T-helper 22 cell (primary cell): ENCODE results near the gene ATP8A2.
"Not testable (repeated sequence)": the region's sequence is repeated elsewhere in the genome, so short reads cannot be mapped to it uniquely, and the experiment has no call there.

Experiments used
- DNase-seq: peaks from one replicate; pipeline ENCODE4 v3.0.0-alpha.2; 2020; ENCODE audit warnings: low read depth

Gene ATP8A2

DNA sequence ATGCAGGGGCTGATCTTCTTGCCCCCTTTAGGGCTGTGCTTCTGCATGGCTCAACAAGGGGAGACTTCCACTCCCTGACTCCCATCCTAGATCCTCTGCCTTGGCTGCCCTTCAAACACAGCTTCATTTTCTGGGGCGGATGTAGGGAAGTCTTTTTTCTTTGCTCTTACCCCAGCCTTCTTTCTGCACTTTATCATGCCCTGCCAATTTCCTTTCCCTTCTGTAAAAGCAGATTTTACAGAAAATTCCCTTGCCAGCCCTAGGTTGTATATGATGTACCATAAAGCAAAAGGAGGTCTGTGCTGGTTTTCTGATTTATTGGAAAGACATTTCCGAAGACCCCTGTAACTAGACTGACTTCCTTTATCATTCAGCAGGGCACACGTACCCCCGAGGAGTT, 396.6 kb downstream of the ATP8A2 start:
- DNase-seq = no peak

DNA sequence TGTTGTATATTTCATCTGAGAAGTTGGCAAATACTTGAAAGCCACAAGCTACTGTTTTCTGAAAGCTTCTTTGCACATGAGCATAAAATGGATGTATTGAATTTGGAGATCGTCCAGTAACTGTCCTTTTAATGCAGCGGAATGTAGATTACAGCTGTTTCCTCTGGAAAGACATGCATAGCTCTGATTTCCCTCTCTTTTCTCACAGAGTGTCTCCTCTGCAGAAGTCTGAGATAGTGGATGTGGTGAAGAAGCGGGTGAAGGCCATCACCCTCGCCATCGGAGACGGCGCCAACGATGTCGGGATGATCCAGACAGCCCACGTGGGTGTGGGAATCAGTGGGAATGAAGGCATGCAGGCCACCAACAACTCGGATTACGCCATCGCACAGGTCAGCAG, 397.1 kb downstream of the ATP8A2 start:
- no peak for DNase-seq

DNA sequence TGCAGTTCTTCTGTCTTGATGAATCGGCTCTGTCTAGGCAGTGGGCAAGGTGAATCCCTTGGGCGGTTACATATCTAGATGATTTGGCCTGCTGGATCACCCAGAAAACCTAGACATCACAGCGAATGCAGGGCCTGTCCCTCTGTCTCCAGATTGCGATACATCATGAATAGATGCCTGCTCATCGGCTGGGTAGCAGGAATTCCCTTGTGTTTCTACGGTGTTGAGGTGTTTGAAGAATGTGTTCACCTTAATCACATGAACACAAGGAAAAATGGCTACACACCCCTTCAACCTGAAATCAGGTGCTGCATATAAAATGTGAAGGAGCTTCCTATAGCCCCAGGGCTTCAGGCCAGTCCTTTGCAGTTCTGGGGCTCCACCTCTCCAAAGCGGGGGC, 398.8 kb downstream of the ATP8A2 start:
- no peak for DNase-seq

DNA sequence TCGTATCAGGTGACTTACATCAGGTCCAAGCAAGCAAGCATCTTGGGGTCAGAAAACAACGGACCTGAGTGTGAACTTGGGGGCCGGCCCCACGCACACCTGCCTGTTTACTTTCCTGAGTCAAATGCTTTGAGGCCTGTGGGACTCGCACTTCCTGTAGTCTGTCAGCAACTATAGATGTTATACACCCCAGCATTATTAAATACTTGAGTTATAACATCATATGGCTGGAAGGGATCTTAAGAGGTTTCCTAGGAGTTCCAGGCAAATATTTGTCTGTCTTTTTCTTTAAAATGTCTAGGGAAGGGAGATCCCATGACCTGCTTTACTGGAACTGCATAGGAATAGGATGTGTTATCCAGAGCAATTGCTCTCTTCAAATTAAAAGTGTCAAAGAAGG, 399.4 kb downstream of the ATP8A2 start:
- DNase-seq = no peak

DNA sequence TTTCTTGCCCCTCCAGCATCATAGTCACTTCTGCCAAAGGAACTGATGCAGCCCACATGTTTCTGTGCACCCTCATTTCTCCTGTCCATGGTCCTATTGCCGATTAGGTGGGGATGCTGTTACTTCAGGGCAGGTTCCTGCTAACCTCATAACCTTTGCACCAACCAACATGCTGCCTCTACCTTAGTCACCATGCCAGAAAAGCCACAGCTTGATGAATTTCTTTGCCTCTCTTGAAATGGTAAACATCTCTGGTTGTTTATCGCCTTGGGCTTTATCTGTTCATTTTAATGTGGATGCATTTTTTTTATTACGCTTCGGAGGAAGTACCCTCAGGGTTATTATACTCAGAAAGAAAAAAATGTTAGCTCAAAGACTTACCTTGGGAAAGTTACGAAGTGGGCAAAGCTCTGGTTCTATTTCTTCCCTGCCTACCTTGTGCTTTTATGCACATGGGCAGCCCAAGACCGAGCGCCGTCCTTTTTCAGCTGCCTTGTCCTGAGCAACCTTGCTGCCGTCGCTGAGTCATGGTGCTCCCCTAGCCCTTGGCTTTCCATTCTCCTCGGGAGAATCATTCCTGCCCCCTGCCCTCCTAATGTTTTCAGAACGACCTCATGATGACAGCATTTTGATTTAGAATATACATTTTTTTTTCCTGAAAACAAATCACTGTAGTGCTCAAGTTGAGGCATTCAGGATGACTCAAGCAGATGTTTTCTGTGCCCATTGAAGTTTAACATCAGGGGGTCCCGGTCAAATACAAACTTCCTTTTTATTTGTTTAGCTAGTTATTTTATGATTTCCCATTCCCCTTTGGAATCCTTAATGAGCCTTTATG, 400.1 kb downstream of the ATP8A2 start:
- no peak for DNase-seq

DNA sequence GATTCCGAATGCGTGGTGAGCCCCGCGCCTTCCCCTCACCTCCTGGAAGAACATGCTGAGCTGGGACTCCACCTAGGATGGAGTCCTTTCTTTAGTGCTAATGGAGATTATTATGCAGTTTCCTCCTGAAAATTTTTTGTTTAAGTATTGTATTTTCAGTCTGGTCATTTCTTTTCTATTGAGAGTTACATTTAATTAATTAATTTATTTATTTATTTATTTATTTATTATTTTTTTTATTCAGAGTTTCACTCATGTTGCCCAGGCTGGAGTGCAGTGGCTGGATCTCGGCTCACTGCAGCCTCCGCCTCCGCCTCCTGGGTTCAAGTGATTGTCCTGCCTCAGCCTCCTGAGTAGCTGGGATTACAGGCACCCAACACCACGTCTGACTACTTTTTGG, 400.8 kb downstream of the ATP8A2 start:
- DNase-seq = not testable (repeated sequence)

DNA sequence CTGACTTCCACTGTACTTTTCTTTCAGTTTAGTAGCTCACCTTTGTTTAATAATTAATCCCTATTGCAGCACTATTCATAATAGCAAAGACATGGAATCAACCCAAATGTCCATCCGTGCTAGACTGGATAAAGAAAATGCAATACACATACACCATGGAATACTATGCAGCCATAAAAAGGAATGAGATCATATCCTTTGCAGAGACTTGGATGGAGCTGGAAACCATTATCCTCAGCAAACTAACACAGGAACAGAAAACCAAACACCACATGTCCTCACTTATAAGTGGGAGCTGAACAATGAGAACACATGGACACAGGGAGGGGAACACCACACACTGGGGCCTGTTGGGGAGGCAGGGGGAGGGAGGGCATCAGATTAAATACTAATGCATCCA, 402.3 kb downstream of the ATP8A2 start:
- not testable (repeated sequence) for DNase-seq

DNA sequence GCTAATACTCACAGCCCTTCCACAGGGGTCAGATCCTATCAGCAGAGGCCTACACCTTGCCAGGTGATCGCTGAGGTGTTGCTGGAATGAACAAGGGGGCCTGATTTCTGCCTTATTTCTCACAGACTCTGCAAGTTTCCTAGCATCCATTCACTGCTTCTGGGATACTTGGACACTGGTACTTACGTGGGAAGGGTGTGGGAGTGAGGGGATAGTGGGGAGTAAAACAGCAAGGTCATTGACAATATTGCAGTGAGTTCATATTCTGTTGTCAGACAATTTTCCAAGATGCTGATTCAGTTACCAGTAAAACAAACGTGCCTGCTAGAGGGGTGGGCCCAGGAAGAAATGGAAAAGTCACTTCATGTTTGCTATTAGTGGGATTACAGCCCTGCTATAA, 403.5 kb downstream of the ATP8A2 start:
- DNase-seq = no peak

DNA sequence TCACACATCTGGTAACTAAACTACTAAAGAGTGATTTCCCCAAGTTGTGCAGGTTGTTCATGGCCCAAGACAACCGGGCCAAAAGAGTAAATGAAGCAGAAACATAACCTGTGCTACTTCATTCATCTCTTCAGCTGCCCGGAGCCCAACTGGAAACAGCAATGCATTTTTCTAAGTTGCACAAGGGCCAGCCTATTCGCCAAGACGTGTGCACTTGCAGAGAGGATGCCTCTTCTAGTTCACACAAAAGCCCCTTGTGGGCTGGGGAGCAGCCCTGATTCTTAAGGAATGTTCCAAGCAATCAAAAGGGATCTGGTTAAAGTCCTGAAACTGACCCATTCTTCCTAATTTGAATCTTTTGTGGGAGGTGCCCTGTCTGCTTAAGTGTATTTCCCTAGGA, 404.2 kb downstream of the ATP8A2 start:
- no peak for DNase-seq

DNA sequence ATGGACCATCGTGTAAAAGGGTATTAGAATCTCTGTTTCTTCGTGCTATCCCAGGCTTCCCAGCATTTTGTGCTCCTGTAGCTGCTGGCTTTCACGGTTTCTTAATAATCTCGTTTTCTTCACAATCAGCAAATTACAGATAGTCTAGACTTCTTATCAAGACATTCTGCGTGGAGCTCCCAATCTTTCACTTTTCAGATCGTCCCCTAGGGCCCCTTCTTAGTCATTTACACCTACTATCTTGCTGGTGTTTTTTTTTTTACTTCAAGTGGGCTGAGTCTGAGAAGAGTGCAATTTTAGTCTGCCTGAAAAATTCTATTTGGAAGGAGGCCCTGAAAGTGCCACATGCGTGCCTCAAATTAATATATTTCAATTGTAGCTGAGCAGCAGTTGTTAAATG, 404.9 kb downstream of the ATP8A2 start:
- DNase-seq = no peak

- DNase-seq = no peak
These were observed 405.7 kb downstream of the ATP8A2 start for GRCh38 chr13:25777509-25777908.

DNA sequence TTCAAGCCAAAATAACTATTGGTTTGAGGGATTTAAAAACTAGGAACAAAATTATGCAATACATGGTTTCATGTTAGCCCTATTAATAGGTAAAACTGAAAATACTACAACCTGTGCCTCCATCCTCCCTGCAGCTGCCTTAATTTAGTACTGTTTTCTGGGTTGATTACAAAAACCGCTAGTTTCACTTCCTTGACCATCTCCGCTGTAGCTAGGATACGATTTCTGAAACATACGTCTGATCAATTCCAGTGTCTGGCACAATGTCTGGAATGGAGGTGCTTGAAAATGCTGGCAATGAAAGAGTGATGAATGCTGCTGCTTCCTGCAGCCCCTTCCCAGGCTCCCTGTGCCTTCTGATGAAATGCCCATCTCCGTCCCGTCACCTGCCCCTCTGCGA, 406.6 kb downstream of the ATP8A2 start:
- DNase-seq = no peak

DNA sequence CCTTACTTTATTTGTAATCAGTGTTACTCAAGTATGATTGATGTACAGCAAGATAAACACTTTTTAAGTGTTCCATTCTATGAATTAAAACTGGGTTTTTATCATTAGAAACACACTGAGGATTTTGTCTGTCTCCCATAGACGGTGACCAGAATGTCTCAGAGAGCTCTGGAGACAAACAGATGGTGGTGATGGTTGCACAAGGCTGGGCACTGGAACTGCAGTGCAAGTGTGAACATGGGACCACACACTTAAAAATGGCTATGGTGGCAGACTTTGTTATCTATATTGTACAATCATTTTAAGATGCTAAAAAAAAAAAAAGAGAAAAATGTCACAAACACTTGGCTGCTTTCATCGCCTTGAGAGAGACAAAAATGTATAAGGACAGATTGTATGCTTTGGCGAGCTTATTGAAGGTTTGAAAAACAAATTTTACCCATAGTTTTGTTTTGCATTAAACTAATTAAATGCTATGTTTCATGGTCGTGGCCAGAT, 407.1 kb downstream of the ATP8A2 start:
- DNase-seq = no peak

GRCh38 chr13:25783076-25783475, 411.3 kb downstream of the ATP8A2 start:
- DNase-seq = no peak

DNA sequence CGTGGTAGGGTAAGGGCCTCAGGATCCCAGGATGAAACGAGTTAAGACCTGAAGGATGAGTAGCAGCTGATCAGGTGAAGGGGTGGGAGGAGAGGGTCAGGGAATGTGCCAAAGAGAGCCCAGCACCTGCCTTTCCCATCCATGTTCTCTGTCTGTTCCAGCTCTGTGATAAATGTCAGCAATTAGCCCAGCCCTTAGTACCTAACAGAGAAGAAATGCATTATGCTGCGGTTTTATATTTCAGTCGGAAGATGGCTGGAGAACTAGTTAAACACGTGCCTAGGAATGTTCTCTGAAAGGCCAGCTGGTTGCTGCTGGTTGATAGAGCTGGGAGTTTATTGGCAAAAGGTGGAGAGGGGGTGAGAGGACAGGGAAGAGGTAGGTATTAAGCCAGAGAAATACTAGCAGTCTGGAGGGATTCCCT, 411.8 kb downstream of the ATP8A2 start:
- no peak for DNase-seq

- DNase-seq = no peak
These were observed 412.3 kb downstream of the ATP8A2 start for GRCh38 chr13:25784119-25784518.

GRCh38 chr13:25790137-25790536, 418.4 kb downstream of the ATP8A2 start:
- DNase-seq = not testable (repeated sequence)

DNA sequence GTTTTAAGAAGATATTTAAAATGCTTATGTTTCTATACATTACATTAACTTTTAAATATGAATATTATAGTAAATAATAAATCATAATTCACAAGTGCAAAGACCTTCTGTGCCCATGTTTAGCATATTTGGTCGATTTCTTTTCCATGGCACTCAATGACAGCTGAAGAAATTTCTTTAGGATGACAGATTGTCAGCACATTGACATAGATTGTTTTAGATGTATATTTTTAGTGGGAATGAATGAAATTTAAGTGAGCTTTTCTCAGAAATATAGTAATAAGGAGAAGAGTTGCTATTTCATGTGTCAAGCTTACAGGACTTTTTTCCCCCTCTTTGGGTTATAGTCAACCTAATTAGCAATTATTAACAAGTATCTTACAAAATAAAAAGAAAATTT, 423.5 kb downstream of the ATP8A2 start:
- no peak for DNase-seq

- no peak for DNase-seq
These were observed 424.7 kb downstream of the ATP8A2 start for GRCh38 chr13:25796474-25796873.

GRCh38 chr13:25798998-25799397, 427.2 kb downstream of the ATP8A2 start:
- no peak for DNase-seq

DNA sequence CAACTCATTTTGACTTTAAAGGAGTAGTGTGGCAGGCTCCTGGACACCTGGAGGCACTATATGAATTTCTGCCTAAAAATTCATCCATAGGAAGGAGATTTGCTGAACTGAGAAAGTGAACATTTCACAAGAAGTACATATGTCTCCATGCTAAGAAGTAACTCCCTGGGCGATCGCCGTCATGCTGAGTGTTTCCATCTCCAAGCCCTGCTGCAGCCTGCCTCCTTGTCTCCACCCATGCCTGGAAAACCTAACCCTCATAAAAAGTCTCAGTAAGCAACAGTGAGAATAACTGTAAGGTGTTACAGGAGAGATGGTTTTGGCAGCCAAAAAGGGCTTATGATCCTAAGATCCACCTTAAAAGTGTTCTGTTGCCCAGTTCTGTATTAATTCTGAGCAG, 428.7 kb downstream of the ATP8A2 start:
- no peak for DNase-seq

- DNase-seq = no peak
These were observed 430.8 kb downstream of the ATP8A2 start for GRCh38 chr13:25802579-25802978.

- DNase-seq = no peak
These were observed 431.9 kb downstream of the ATP8A2 start for GRCh38 chr13:25803641-25804040.
